ENCODE results near the gene TMC1. TPM values are rescaled to one million over a fixed set of nuclear protein-coding genes. Genes with fewer than 3 reads are reported as not detected.
A peak's percentile ranks its signal among the peaks of the same experiment; 100 is the strongest.

Gene TMC1
- total RNA-seq, 1 experiment from 2014 or later, result not detected

- Histone ChIP-seq H3K27me3 (no peaks in the 10 kb centered on the region), H3K36me3 (no peaks in the 10 kb centered on the region), H3K27ac (no peak overlapping the region), H3K9me3 (replicated peaks) (no peaks in the 10 kb centered on the region), H3K4me3 (no peak overlapping the region), H3K4me1 (no peaks in the 10 kb centered on the region)
- DNase-seq, result no peak
Measured at GRCh38 chr9:72681283-72681630, 159.8 kb downstream of the TMC1 start.

- no peaks in the 10 kb centered on the region for H3K4me1 ChIP-seq
- no peak for DNase-seq
- no peaks in the 10 kb centered on the region for H3K27me3 ChIP-seq
- H3K9me3 ChIP-seq (replicated peaks), result no peaks in the 10 kb centered on the region
- H3K36me3 ChIP-seq, result no peaks in the 10 kb centered on the region
- H3K4me3 ChIP-seq, result no peak overlapping the region
- no peak overlapping the region for H3K27ac ChIP-seq
Measured at GRCh38 chr9:72684615-72685014, 163.2 kb downstream of the TMC1 start.

DNA sequence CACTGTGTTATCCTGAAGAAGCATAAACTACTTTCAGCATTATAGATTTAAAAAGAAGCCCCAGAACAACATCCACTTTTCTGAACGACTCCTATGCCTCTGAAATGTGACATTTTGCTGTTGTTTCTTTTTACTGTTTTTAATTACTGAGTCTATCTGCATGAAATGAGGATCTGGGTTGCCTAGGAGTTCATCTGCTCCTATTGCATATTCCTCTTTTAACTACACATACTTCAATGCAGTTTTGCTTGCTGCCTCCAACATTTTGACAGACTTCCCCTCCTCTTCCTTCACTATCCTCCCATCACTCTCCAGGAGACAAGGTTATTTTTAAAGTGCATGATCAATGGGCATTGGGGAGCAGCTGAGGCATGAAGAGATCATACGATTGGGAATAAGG lies 164.5 kb downstream of the TMC1 start:
- Histone ChIP-seq H3K36me3 (no peaks in the 10 kb centered on the region), H3K4me1 (no peaks in the 10 kb centered on the region), H3K27me3 (no peaks in the 10 kb centered on the region), H3K27ac (no peak overlapping the region), H3K9me3 (replicated peaks) (no peaks in the 10 kb centered on the region), H3K4me3 (no peak overlapping the region)
- DNase-seq, result no peak

DNA sequence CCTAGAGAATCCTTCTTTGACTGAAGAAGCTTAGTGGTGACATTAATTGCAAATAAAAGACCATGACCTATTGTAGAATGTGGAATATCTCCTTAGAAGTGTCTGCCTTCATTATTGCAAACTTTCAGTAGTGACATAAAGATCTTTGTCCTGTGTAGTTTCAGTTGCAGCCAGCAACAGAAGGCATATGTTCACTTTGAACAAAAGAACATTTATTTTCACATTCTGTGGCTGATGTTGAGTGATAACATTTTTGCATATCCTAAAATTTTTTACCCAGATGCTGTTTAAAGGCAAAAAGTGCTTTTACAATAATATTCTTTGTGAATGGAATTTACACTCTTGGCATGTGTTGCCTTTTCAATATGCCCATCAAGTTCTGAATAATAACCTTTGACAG lies 165.9 kb downstream of the TMC1 start:
- Histone ChIP-seq H3K36me3 (no peaks in the 10 kb centered on the region), H3K4me1 (no peaks in the 10 kb centered on the region), H3K27ac (no peak overlapping the region), H3K9me3 (replicated peaks) (no peaks in the 10 kb centered on the region), H3K27me3 (no peaks in the 10 kb centered on the region), H3K4me3 (no peak overlapping the region)
- DNase-seq, result no peak

DNA sequence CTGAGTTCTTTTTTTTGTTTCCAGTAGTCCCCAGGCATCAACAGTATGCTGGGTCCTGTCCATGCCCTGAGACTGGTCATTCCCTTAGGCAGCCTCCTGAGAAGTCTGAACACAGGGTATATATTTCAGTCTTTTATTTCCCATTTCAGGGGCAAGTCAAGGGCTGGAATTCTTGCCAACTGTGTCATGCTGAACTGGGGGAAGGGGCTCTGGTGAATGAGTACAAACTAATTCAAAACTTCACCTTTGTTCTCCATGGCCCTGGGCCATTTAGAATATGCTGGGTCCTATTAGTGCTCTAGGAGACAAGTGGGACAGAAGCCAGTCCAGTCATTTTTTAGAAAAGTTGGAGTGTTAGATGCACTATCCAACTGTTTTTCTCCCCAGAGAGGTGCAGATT lies 170.3 kb downstream of the TMC1 start:
- Histone ChIP-seq H3K4me3 (no peak overlapping the region), H3K27me3 (no peaks in the 10 kb centered on the region), H3K4me1 (no peaks in the 10 kb centered on the region), H3K9me3 (replicated peaks) (no peaks in the 10 kb centered on the region), H3K27ac (no peak overlapping the region), H3K36me3 (no peaks in the 10 kb centered on the region)
- DNase-seq, result no peak

DNA sequence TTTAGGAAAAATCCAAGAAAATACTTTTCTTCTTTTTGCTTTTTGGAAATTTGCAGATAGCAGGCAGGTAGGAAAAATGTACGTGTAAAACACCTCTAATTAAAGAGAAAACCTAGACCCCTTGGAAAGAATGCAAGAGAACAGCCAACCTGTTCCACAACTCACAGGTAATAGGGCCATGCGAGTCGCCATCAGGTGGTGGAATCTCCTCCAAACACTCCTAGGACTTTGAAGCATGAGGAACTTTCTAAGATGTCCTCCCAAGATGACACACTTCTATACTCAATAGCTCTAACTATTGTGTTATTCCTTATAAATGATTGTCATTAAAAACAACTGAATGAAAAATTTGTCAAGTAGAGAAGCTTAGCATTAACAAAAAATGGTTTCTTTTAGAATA lies 174.0 kb downstream of the TMC1 start:
- no peaks in the 10 kb centered on the region for H3K9me3 ChIP-seq (replicated peaks)
- no peak for DNase-seq
- H3K4me3 ChIP-seq, result no peak overlapping the region
- no peaks in the 10 kb centered on the region for H3K4me1 ChIP-seq
- no peaks in the 10 kb centered on the region for H3K27me3 ChIP-seq
- H3K27ac ChIP-seq, result no peak overlapping the region
- H3K36me3 ChIP-seq, result no peaks in the 10 kb centered on the region

GRCh38 chr9:72696511-72696910 lies 175.1 kb downstream of the TMC1 start:
- no peak for DNase-seq

DNA sequence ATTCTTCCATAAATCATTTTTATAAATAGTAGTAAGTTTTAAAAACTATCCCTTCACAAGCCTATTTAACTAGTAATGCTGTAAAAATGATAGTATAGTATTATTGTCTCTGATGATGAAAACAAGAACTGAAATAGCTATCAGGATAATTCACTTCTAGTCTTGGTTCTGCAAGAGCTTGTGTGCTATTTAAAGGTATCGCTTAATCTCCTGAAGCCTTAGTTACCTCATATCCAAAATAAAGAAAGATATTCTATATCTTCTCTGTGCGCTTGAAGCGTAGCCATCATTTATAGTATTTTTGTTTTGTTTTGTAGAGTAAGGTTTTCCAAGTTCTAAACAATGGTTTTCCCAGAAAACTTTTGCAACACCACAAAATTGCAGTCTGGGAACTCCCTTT lies 180.1 kb downstream of the TMC1 start:
- Histone ChIP-seq H3K36me3 (no peaks in the 10 kb centered on the region), H3K4me3 (no peak overlapping the region), H3K27me3 (no peaks in the 10 kb centered on the region), H3K27ac (no peak overlapping the region), H3K4me1 (no peaks in the 10 kb centered on the region), H3K9me3 (replicated peaks) (no peaks in the 10 kb centered on the region)
- no peak for DNase-seq

More at GRCh38 chr9:72696511-72696910, 175.1 kb downstream of the TMC1 start:
- no peaks in the 10 kb centered on the region for H3K27me3 ChIP-seq
- H3K4me3 ChIP-seq, result no peak overlapping the region
- no peaks in the 10 kb centered on the region for H3K4me1 ChIP-seq
- no peaks in the 10 kb centered on the region for H3K9me3 ChIP-seq (replicated peaks)
- no peak overlapping the region for H3K27ac ChIP-seq
- H3K36me3 ChIP-seq, result no peaks in the 10 kb centered on the region

- no peaks in the 10 kb centered on the region for H3K36me3 ChIP-seq
- no peak for DNase-seq
- no peaks in the 10 kb centered on the region for H3K27me3 ChIP-seq
- H3K9me3 ChIP-seq (replicated peaks), result no peaks in the 10 kb centered on the region
- H3K4me1 ChIP-seq, result no peaks in the 10 kb centered on the region
- no peak overlapping the region for H3K4me3 ChIP-seq
- H3K27ac ChIP-seq, result no peak overlapping the region
Measured at GRCh38 chr9:72703574-72703973, 182.2 kb downstream of the TMC1 start.

- Histone ChIP-seq H3K9me3 (replicated peaks) (no peaks in the 10 kb centered on the region), H3K4me3 (no peak overlapping the region), H3K4me1 (no peaks in the 10 kb centered on the region; the same call in 1 of the 2 replicates), H3K27ac (no peak overlapping the region), H3K27me3 (no peaks in the 10 kb centered on the region), H3K36me3 (no peaks in the 10 kb centered on the region)
- no peak for DNase-seq
Measured at GRCh38 chr9:72704688-72705375, 183.4 kb downstream of the TMC1 start.

GRCh38 chr9:72718503-72718902 lies 197.1 kb downstream of the TMC1 start:
- Histone ChIP-seq H3K36me3 (no peaks in the 10 kb centered on the region), H3K4me3 (no peak overlapping the region), H3K9me3 (replicated peaks) (no peaks in the 10 kb centered on the region), H3K4me1 (no peaks in the 10 kb centered on the region), H3K27me3 (no peaks in the 10 kb centered on the region), H3K27ac (no peak overlapping the region)
- peak; percentile 17 to 32 for DNase-seq

DNA sequence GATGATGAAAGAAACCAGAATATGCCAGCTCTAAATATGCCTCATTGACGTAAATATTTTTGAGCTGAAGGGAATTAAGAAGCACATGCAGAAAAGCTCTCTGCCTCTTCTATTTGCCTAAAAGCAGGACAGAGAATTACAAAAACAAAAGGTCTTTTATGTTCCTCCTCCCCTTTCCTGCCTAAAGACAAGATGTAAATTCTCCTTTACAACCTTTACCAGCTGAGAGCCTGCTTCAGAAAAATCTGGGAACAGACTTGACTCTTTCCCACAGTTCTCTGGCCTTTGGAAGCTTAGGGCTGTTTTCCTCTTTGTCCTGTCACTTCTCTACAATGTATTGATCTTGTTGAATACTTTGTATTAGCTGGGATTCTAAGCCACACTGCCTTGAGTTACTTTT lies 199.7 kb downstream of the TMC1 start:
- no peaks in the 10 kb centered on the region for H3K36me3 ChIP-seq
- DNase-seq, result no peak
- no peaks in the 10 kb centered on the region for H3K4me1 ChIP-seq
- no peaks in the 10 kb centered on the region for H3K27me3 ChIP-seq
- no peak overlapping the region for H3K27ac ChIP-seq
- no peaks in the 10 kb centered on the region for H3K9me3 ChIP-seq (replicated peaks)
- no peak overlapping the region for H3K4me3 ChIP-seq

DNA sequence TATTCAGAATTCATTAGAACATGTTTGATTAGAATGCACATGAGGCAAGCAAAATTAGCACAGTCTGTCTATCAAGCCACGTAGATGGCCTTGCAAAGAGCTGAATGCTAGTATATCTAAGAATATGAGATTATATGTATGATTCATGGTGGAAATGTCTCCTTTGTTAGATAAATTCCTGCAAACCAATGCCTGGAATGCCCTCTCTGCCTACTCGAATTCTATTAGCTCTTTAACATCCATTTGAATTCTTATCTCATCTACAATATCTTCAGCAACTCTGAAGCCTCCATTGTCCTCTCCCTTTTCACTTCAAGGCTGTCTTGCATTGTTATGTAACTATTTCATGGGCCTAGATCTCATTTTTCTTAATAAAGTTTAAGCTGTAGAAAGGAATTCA lies 205.5 kb downstream of the TMC1 start:
- H3K27ac ChIP-seq, result no peak overlapping the region
- no peak overlapping the region for H3K4me3 ChIP-seq
- DNase-seq, result no peak
- no peaks in the 10 kb centered on the region for H3K4me1 ChIP-seq
- no peaks in the 10 kb centered on the region for H3K9me3 ChIP-seq (replicated peaks)
- H3K36me3 ChIP-seq, result no peaks in the 10 kb centered on the region
- H3K27me3 ChIP-seq, result no peaks in the 10 kb centered on the region

- H3K27me3 ChIP-seq, result no peaks in the 10 kb centered on the region
- no peaks in the 10 kb centered on the region for H3K36me3 ChIP-seq
- no peaks in the 10 kb centered on the region for H3K9me3 ChIP-seq (replicated peaks)
- no peak overlapping the region for H3K4me3 ChIP-seq
- no peaks in the 10 kb centered on the region for H3K4me1 ChIP-seq
- no peak for DNase-seq
- no peak overlapping the region for H3K27ac ChIP-seq
Measured at GRCh38 chr9:72728031-72728770, 206.8 kb downstream of the TMC1 start.

DNA sequence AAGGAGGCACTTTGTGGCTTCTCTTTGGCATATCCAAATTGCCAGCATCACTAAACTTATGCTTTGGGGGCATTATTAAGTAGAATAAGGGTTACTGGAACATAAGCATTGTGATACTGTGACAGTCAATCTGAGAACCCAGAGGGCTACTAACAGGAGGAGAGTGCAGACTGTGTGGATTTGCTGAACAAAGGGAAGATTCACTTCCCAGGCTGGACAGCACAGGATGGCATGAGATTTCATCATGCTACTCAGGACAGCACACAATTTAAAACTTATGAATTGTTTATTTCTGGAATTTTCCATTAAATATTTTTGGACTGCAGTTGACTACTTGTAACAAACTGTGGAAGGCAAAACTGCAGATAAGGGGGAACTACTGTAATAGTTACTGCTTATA lies 212.5 kb downstream of the TMC1 start:
- H3K9me3 ChIP-seq (replicated peaks), result no peaks in the 10 kb centered on the region
- H3K27me3 ChIP-seq, result no peaks in the 10 kb centered on the region
- H3K4me1 ChIP-seq, result no peaks in the 10 kb centered on the region
- no peak overlapping the region for H3K4me3 ChIP-seq
- no peaks in the 10 kb centered on the region for H3K36me3 ChIP-seq
- H3K27ac ChIP-seq, result no peak overlapping the region
- no peak for DNase-seq

- Histone ChIP-seq H3K9me3 (replicated peaks) (no peaks in the 10 kb centered on the region), H3K4me1 (no peaks in the 10 kb centered on the region), H3K27me3 (no peaks in the 10 kb centered on the region), H3K4me3 (no peak overlapping the region), H3K36me3 (no peaks in the 10 kb centered on the region), H3K27ac (no peak overlapping the region)
- no peak for DNase-seq
Measured at GRCh38 chr9:72734631-72735030, 213.2 kb downstream of the TMC1 start.

Data from SJCRH30 (cell line).